GM15510 (cell line): ENCODE data around the gene ZDHHC5.

Source experiments
- POLR2A ChIP-seq: IDR thresholded peaks from 3 replicates; pipeline ENCODE4 v1.6.1; 2011; ENCODE audit warnings: borderline replicate concordance; ENCODE audit not compliant: insufficient read length; ENCODE audit errors: extremely low read depth

The ZDHHC5 gene

DNA sequence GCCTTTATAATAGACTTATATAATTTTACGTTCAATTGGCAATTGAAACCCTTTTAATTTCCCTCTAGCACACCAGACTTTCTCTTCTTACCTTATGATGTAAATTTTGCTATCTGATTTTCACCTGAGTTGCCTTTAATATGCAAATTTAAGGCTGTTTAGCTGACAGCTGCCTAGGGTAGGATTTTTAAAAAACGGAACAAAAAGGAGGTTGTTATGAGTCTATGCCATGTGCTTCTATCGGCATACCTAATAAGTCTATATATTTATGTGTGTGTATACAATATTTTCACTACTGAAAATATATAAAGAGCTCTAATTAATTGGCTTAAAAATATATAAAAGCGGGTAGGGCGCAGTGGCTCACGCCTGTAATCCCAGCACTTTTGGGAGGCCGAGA lies 61.6 kb downstream of the ZDHHC5 start:
- TF ChIP-seq POLR2A = no peak

DNA sequence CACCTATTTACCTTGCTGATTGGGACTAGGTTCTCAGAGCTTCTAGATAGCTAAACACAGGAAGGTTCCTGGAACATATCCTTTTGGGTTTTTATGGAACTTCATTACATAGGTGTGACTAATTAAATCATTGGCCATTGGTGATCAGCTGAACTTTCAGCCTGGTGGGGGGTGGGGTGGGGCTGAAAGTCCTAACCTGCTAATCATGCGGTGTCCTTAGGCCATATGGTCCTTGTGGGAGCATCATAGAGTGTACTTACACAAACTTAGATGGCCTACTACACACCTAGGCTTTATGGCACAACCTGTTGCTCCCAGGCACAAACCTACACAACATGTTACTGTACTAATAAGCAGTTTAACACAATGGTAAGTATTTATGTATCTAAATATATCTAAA lies 64.7 kb downstream of the ZDHHC5 start:
- no peak for TF ChIP-seq POLR2A

DNA sequence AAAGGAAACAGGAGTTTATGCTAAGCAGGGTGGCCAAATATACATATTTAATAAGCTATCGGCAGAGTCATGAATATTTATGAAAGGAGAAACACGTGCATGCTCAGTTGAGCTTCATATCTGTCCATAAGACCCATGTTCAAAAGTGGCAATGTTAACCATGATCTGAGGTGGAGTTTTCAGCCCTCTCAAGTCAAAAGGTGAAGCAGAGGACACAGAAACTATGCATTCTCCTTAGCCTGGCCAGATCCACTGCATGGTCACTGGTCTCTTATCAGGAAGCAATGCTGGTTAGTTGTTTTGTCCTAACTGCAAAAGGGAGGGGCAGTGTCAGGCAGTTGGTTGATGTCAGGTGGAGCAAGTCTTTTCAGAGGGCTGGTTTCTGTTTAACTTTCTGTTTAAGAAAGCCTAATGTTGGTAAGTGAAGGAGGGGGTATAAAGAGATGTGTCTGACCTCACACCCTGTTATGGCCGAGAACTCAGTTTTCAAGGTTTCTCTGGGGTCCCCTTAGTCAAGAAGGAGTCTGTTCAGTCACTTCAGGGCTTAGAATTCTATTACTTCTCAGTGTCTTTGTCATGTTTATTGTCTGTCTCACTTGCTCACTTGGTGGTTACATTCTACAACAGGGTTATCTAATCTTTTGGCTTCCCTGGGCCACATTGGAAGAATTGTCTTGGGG lies 67.8 kb downstream of the ZDHHC5 start:
- no peak for TF ChIP-seq POLR2A

DNA sequence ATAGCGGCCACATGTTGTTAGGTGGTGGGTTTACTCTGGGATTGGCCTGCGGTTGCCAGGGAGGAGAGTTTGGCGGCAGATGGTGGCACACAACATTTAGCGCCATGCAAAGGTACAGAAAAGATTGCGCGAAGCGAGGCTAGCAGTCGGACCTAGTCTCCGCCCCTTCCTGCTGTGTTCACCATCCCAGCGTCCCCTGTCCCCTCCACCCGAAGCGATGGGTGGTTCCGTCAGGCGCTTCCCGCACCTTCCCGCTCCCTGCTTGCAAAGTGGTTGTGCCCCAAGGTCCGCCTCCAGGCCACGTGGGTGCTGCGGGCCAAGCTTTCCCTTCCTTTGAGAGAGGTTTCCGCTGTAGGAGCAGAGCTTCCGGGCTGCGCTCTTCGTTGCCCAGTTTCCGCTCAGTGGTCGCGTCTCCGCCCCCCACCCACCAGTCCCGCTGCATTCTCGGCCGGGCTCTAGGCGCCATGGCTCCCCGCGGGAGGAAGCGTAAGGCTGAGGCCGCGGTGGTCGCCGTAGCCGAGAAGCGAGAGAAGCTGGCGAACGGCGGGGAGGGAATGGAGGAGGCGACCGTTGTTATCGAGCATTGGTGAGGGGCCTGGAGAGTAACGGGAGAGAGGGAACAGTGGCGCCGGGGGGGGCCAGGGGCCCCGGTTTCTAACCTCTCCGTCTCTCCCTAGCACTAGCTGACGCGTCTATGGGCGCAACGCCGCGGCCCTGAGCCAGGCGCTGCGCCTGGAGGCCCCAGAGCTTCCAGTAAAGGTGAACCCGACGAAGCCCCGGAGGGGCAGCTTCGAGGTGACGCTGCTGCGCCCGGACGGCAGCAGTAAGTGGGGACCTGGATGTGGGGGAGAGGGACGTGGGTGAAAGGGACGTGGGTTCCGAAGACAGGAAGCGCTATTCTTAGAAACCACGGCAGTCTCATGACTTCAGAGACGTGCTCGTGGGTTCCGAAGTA lies 73.5 kb downstream of the ZDHHC5 start, which contains the start of gene SELENOH:
Gene SELENOH, plus strand, starts transcription at position 360 of the 955 bp plus-strand sequence. Its CDS starts 105 bp downstream, at position 465.
- TF ChIP-seq POLR2A = peak; percentile 85

DNA sequence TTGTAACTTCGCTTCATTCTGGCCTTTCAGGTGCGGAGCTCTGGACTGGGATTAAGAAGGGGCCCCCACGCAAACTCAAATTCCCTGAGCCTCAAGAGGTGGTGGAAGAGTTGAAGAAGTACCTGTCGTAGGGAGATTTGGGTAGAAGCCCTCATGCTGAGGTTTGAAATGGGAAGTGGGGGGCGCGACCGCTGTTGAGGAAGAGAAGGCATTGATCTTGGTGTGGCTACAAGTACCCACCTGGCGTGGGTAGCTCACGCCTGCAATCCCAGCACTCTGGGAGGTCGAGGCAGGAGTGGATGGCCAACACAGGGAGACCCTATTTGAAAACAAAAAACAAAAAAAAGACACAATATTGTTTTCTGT lies 74.2 kb downstream of the ZDHHC5 start:
- TF ChIP-seq POLR2A = no peak

DNA sequence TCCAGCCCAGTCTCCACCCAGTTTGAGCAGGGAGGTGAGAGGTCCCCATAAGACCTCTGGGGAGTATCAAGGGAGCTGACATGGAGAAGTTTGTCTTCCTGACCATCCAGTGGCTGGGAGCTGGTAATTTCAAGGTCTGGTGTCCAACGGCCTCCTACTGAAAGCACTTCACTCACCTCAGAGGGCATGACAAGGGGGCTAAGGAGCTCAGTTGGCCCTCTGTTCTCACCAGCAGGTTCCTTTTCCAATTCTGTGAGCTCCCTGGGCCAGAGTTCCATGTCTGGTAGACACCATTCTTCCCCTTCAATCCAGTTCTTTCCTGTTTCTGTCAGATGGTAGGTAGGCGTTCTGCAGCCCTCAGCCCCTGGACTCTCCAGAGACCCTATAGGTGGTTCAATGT lies 76.4 kb downstream of the ZDHHC5 start:
- no peak for TF ChIP-seq POLR2A

DNA sequence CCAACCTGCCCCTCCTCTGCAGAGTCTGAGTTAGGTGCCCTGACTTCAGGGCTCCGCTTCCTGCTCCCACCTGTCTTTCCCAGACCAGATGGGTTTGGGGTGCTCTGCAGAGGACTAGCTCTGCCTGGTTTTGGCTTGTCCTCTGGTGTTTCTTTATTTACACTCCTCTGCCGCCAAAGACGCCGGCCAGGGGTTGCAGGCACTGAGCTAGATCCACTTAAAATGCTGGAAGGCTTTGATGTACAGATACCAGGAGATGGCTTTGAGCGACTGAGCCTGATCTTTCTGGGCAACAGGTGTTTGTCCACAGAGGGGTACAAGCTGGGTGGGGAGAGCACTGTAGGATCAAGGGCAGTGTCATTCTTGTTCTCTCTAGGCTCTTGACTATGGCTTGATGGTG lies 77.3 kb downstream of the ZDHHC5 start:
- no peak for TF ChIP-seq POLR2A

DNA sequence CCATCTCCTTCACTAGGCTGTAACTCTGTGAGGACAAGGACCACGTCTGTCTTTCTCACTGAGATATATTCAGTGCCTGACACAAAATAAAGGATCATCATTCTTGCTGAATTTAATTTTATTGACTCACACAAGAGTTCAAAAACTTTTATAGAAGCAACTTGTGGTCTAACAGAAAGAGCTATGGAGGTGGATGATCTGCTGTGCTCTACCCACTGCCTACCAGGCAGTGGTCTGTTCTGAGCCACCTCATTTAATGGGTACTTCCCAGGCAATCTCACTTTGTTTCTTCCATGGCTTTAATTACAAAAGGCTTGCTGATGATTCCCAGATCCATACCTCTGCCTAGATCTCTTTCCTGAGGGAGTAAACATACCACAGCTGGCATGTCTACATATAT lies 79.0 kb downstream of the ZDHHC5 start:
- TF ChIP-seq POLR2A = no peak
